Tibial artery (tissue), 4 donors: ENCODE measurements around the gene FIGNL2.

Source experiments
- DNase-seq, 2 donors: peaks; one replicate each; pipeline ENCODE4 v3.0.0-alpha.2; 2019
- H3K27ac ChIP-seq, 2 donors: fragments of 200-600 bp; sonication (generic) in 1 of 2; 1 replicate in 1 of 2; 2 replicates in 1 of 2; pipeline ENCODE4 v1.5.1; 2018 to 2019; ENCODE audit warnings: mild to moderate bottlenecking in 1 of 2
- H3K27me3 ChIP-seq, 2 donors: fragments of 200-600 bp; sonication (generic) in 1 of 2; one replicate each; pipeline versions ENCODE4 v1.5.1 to v1.6.0; 2016 to 2019
- H3K36me3 ChIP-seq, 3 donors: fragments of 200-600 bp; sonication (generic) in 2 of 3; one replicate each; pipeline ENCODE4 v1.5.1; 2016 to 2019; ENCODE audit warnings: mild to moderate bottlenecking in 2 of 3
- H3K4me1 ChIP-seq, 4 donors: fragments of 200-600 bp; sonication (generic) in 2 of 4; 1 replicate in 3 of 4; 2 replicates in 1 of 4; pipeline ENCODE4 v1.5.1; 2016 to 2019
- H3K4me3 ChIP-seq, 2 donors: fragments of 200-600 bp; sonication (generic) in 1 of 2; 1 replicate in 1 of 2; 2 replicates in 1 of 2; pipeline ENCODE4 v1.5.1; 2018 to 2019; ENCODE audit warnings: mild to moderate bottlenecking in 2 of 2
- H3K9me3 ChIP-seq, 3 donors: fragments of 200-600 bp; sonication (generic) in 1 of 3; one replicate each; pipeline ENCODE4 v1.5.1; 2016 to 2019
- intact Hi-C: fragments of 100-400 bp; cut with DNase I; formaldehyde crosslinking; loops from one replicate; pipeline ENCODE4 v1.15.0; 2023; ENCODE audit warnings: low total_unique reads
- TF ChIP-seq, protein P1 (sequence below), 2 experiments: fragments of 200-600 bp in 1 of 2; fragments of 450-650 bp in 1 of 2; IDR thresholded peaks; one replicate each; pipeline ENCODE4 v1.5.1; 2017 to 2019; ENCODE audit warnings: antibody characterized with exemption in 2 of 2, mild to moderate bottlenecking in 1 of 2, moderate library complexity in 1 of 2

Gene FIGNL2

DNA sequence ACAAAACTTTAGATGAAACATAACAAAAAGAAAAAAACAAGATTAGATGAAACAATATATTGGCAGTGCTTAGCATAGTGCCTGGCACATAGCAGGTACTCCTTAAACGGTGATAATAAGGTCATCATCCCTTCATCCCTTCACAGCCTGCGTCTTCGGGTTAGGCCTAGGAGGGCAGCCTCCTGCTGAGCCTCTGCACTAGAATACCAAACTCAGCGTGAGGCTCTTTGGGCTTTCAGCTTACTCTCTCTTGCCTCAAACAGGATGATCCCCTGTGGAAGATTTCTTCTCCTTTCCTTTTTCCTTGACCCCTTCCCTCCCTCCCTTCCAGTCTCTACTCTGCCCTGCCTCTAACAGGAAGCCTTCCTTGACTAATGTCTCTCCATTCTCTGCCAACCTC, 14.4 kb upstream of the FIGNL2 start:
- H3K9me3 ChIP-seq: no peaks in the 10 kb centered on the region
- intact Hi-C loops: no loop called here
- no peak overlapping the region for H3K4me3 ChIP-seq
- DNase-seq: no peak
- peaks cover 0 to 16% (median 14%) of the 10 kb centered on the region in 4 donors for H3K4me1 ChIP-seq
- no peak overlapping the region for H3K27ac ChIP-seq
- TF ChIP-seq, protein P1, sequence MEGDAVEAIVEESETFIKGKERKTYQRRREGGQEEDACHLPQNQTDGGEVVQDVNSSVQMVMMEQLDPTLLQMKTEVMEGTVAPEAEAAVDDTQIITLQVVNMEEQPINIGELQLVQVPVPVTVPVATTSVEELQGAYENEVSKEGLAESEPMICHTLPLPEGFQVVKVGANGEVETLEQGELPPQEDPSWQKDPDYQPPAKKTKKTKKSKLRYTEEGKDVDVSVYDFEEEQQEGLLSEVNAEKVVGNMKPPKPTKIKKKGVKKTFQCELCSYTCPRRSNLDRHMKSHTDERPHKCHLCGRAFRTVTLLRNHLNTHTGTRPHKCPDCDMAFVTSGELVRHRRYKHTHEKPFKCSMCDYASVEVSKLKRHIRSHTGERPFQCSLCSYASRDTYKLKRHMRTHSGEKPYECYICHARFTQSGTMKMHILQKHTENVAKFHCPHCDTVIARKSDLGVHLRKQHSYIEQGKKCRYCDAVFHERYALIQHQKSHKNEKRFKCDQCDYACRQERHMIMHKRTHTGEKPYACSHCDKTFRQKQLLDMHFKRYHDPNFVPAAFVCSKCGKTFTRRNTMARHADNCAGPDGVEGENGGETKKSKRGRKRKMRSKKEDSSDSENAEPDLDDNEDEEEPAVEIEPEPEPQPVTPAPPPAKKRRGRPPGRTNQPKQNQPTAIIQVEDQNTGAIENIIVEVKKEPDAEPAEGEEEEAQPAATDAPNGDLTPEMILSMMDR (IDR thresholded peaks at IDR 0.05): no peak
- peaks cover 0 to 51% of the 10 kb centered on the region in 2 donors for H3K27me3 ChIP-seq
- H3K36me3 ChIP-seq: no peaks in the 10 kb centered on the region

DNA sequence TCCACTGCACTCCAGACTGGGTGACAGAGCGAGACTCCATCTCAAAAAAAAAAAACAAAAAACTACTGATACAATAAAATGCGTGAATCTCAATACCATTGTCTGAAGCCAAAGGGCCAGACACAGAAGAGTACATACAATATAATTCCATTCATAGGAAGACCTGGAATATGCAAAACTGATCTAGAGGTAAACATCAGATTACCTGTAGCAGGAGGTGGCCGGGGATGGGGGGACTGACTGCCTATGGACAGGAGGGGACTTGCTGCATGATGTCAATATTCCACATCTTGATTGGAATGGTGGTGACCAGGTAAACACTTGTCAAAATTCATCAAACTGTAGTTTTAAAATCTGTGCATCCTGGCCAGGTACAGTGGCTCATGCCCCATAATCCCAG, 12.5 kb upstream of the FIGNL2 start:
- Histone ChIP-seq H3K27ac (no peak overlapping the region), H3K4me1 (peaks cover 0 to 19% (median 17%) of the 10 kb centered on the region in 4 donors), H3K27me3 (peaks cover 0 to 59% of the 10 kb centered on the region in 2 donors), H3K36me3 (no peaks in the 10 kb centered on the region), H3K4me3 (no peak overlapping the region), H3K9me3 (no peaks in the 10 kb centered on the region)
- intact Hi-C loops: no loop called here
- no peak for DNase-seq
- TF ChIP-seq, protein P1 (IDR thresholded peaks at IDR 0.05): no peak

DNA sequence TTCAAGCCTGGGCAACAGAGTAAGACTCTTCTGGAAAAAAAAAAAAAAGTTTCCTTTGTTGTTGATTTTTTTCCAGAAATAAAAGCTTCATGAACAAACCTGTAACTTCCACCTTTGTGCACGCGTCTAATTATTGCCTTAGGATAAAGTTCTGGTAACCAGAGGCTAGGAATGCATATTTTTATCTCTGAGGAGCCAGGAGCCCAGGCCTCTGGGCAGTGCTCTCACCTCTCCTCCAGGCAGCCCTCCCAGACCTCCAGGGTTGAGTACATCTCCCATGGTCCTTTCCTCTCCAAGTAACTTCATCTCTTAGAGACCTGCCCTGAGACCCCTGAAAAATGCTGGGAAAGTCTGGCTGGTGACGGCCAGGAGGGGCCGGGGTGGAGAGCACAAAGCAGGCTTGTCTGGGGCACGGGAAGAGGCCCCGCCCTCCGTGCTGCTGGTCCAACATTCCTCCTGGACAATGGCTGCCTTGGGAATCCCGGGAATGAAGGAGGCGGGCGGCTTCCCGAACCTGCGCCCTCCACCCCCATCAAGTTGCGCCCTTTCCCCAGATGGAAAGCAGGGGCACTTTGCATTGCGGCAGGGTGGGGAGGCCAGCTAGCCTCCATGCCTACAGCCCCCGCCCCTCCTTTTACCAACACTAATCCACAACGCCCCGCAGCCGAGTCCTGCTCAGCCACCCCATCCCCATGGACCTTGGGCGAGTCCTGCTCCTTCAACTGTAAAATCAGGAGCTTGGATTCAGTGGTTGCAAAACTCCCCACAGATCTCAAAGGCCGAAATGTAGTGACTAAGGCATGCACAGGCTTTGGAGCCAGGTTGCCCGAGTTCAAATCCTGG, 7.3 kb upstream of the FIGNL2 start:
- TF ChIP-seq, protein P1 (IDR thresholded peaks at IDR 0.05): no peak
- no peak overlapping the region for H3K27ac ChIP-seq
- peak overlapping the region in 1 of 2 donors; percentile 42 for H3K4me3 ChIP-seq
- no peaks in the 10 kb centered on the region for H3K9me3 ChIP-seq
- peaks cover 0 to 34% of the 10 kb centered on the region in 2 donors for H3K27me3 ChIP-seq
- no peak for DNase-seq
- intact Hi-C loops: no loop called here
- peaks cover 0 to 8% (median 8%) of the 10 kb centered on the region in 4 donors for H3K4me1 ChIP-seq
- H3K36me3 ChIP-seq: no peaks in the 10 kb centered on the region

DNA sequence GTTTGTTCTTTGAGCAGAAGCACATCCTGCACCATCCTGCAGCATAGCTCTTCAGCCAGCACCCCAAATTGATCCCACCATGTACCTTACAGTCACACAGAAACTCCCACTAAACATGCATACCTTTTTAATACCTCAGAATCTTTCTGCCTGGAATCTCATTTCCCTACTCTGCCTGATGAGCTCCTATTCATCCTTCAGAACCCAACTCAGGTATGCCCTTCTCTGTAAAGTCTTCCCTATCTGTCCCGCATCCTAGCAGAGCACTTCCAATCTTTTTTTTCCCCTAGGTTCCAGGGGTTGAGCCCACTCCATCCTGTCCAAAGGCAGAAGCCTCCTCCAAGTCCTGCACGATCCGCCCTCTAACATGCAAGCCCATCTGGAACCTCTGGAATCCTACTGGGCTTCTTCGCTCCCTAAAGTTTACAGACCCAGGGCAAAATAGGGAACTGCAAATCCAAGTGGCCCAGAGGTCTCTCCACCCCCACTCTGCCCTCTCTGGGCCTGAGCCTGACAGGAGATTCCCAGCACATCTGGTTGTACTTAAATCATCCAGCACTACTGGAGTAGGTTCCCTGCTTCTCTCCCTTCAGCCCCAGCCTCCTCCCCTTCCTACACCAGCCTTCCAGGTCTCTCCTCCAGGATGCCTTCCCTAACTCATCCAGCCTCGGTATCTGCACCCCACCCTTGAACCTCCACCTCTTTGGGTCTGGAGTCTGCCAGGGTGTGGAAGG, 4.1 kb upstream of the FIGNL2 start:
- H3K36me3 ChIP-seq: no peaks in the 10 kb centered on the region
- H3K27me3 ChIP-seq: peaks cover 0 to 43% of the 10 kb centered on the region in 2 donors
- no peak for DNase-seq
- TF ChIP-seq, protein P1 (IDR thresholded peaks at IDR 0.05): no peak
- intact Hi-C loops: no loop called here
- no peak overlapping the region for H3K4me3 ChIP-seq
- peaks cover 0 to 21% (median 17%) of the 10 kb centered on the region in 4 donors for H3K4me1 ChIP-seq
- no peak overlapping the region for H3K27ac ChIP-seq
- H3K9me3 ChIP-seq: no peaks in the 10 kb centered on the region

DNA sequence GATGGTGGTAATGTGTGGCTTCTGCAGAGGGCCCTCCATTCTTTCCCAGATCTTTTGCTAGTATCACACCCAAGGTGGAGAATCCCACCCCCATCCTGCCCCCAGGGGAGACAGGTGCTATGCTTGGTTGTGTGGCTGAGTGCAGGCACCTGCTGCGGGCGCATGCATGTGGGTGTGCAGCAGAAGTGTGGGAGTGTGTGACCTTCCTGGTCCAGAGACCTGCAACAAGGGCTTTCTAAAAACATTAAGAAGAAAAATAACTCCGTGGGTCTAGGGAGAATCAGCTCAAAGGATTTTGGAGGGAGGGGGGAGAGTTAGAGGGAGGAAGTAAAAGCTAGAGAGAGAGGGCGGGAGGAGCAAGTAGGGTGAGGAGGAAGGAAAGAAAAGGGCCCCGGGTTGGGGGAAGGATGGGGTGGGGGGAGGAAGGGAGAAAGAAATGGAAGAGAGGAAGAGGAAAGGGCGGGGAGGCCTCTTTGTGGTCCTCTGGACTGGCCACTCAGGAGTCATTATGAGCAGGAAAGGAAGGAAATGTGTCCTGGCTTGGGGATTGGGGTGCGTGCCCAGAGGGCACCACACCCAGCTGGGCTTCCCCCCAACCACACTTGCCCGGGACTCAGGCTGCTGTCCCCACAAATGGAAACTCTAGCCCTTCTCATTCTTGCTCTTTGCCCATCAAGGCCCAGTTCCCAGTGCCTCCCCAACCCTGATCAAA, 3.1 kb upstream of the FIGNL2 start:
- intact Hi-C loops: no loop called here
- TF ChIP-seq, protein P1 (IDR thresholded peaks at IDR 0.05): no peak
- Histone ChIP-seq H3K9me3 (no peaks in the 10 kb centered on the region), H3K36me3 (no peaks in the 10 kb centered on the region), H3K27ac (no peak overlapping the region), H3K27me3 (peaks cover 0 to 47% of the 10 kb centered on the region in 2 donors), H3K4me1 (peaks cover 0 to 31% (median 27%) of the 10 kb centered on the region in 4 donors), H3K4me3 (no peak overlapping the region)
- DNase-seq: peak in 1 of 2 donors; percentile 39
